CD4-positive, alpha-beta T cell treated with Interleukin-15 for 4 hours (primary cell): ENCODE measurements around the gene PIP5K1C.
"Not testable (repeated sequence)": the region's sequence is repeated elsewhere in the genome, so short reads cannot be mapped to it uniquely, and the experiment has no call there.

Experiments
- DNase-seq: peaks from one replicate; pipeline ENCODE4 v3.0.0-alpha.2; 2020; ENCODE audit warnings: low spot score

The PIP5K1C gene

DNA sequence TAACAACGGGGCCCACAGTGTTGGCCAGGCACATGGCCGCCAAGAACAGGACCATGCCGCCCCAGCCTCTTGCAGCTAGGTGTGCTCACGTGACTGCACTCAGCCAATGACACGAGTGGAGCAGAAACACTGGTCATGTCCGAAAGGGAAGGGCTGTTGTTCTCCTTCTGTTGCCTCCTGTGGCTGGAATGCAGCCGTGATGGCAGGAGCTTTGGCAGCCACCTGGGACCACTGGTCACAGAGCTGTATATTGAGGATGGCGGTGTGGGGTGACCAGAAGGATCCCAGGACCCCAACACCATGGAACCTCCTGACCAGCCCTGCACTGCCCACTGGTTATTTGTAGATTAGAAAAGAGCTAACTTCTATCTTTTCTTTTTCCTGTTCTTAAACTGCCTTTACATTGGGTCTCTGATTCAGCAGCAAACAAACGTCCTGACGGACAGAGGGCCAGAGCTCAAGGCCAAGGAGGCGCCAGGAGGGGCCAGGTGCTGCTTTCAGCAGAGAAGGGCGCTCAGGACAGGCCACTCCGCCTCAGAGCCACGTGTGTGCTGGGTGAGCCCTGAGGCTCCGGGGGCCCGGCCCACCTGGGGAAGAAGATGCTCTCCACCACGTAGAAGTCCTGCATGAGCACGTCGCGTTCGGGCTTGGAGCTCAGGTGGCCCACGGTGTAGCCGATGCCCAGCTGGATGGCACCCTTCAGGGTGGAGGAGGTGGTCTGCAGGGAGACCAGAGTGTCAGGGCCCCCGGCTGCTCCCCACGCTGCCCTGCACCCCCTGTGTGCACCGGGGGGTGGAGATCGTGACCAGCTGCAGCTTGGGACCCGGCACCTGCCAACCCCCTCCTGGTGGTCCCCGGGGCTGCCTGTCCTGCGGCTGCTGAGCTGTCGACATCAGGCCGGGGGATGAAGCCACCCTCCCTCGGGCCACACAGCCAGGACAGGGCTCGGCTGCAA, 38.7 kb downstream of the PIP5K1C start:
- DNase-seq = no peak

DNA sequence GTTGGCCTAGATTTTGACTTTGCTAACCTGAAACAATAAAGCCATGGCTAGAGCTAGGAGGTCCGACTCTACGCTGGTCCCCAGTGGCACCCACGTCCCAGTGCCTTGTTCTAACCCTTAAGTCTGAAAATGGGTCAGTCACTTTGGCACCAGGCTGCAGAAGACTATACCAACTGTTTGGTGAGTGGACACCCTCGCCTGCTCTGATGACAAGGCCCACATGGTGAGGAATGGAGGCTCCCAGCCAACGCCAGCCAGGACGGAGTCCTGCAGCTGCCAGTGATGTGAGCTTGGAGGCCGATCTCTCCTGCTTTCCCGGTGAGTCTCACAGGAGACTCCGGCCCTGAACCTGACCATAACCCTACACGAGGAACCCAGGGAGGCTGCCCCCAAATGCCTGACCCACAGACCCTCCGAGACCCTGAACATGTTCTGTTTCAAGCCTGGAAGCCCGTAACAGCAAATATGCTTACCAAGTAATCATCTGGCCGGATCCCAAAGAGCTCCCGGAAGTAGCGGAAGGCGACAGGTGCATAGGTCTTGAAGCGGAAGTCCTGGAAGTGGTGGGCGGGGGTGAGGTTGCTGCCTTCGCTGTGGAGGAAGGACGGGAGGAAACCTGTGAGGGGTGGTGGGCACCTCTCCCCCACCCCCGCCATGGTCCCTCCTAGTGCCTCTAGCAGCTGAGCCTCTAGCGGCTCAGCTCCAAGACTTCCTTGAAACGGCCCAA, 39.6 kb downstream of the PIP5K1C start:
- no peak for DNase-seq

DNA sequence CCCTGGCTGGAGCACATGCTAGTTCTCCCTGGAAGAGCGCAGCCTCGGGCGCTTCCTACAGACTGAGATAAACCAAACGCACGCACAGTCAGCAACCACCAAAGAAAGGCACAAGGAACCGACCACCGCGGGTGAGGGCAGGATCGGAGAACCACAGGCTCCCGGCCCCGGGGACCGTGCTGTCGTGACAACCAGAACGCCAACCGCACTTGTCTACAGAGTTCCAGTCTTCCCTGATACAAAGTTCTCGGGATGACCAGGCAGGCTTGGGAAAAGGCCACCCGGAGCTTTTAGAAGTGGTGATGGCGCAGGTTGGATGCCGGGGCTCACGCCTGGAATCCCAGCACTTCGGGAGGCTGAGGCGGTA, 40.5 kb downstream of the PIP5K1C start:
- DNase-seq = no peak

DNA sequence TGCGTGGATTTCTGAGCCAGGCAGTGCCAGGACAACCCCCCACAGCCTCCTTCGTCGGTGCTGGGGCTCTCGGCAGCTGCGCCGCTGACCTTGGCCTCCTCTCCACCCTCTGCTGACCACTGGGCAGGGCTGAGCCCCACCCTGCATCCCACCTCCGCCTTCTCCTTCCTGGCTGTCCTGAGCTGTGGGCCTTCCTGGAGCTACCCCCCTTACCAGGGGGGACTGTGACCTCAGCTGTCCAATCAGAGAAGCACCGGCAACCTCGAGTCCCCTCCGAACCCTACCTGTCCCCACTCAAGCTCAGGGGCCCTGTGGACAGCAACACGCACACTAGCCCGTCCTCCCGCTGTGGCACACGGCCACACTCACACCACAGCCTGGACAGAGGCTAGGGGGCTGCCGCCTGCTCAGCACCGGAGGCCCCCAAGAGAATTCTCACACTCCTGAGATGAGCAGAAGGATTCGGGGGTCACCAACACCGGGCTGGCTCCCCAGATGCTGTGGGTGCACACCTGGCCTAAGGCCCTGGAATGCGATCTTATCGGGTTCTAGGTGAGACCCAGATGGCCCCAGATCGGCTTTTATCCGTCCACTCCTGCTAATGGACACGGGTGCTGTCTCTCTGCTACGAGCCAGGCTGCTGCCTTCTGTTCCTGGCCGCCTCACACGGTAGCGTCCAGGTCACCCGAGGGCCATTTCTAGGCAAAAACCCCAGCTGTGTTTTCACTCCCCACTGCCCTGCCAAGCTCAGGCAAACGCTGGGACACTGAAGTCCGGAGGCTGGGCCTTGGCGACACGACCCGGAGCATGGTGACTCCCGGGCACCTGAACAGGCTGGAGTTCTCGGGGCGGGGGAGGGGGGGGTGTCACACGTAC, 41.2 kb downstream of the PIP5K1C start:
- DNase-seq = no peak

DNA sequence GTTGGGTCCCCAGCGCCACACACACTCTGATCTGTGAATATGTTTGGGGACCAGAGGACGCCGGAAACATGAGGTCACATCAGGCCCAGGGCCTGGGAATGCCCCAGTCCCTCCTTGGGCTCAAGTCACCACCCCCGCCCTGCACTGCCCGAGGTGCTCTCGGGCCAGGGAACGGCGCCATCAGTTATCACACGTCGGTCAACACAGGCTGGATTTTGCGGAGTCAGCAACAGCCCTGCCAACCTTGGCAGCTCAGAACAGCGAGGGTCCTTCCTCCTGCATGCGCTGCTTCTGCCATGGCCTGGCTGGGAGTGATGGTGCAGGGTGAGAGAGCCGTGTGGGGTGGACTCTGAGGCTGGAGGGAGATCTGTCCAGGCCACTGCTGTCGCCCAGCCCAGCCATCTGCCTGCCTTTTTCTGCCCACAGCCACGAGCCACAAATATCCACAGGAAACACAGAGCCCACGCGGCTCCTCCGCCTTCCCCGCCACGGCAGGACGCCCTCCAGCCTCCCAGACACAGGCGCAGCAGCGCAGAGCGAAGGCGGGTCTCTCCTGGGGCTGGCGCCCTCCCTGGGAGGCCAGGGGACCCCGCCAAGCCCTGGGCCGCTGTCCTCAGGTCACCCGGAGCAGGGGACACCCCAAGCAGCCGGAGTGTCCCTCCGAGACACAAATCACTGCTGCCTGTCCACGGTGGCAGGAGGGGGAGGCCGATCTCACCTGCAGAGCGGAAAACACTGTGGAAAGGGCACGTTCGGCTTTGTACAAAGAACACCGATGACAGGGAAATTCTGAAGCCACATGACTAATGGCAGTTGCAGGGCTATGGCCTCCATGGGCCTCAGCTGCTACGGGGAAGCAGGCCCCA, 42.0 kb downstream of the PIP5K1C start:
- no peak for DNase-seq

DNA sequence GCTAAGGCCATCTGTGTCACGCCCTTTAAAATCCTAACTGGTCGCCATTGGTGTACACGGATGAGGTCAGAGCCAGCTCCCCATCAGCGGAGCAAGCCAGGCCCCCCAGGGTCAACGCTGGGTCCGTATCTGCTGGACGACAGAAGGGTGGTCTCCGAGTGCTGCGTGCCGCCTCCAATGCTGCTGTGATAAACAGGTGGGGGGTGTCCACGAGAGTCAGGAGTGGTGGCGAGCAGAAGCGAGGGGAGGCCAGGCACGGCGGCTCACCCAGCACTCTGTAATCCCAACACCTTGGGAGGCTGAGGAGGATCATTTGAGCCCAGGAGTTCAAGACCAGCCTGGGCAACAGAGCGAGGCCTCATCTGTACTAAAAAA, 42.9 kb downstream of the PIP5K1C start:
- no peak for DNase-seq

DNA sequence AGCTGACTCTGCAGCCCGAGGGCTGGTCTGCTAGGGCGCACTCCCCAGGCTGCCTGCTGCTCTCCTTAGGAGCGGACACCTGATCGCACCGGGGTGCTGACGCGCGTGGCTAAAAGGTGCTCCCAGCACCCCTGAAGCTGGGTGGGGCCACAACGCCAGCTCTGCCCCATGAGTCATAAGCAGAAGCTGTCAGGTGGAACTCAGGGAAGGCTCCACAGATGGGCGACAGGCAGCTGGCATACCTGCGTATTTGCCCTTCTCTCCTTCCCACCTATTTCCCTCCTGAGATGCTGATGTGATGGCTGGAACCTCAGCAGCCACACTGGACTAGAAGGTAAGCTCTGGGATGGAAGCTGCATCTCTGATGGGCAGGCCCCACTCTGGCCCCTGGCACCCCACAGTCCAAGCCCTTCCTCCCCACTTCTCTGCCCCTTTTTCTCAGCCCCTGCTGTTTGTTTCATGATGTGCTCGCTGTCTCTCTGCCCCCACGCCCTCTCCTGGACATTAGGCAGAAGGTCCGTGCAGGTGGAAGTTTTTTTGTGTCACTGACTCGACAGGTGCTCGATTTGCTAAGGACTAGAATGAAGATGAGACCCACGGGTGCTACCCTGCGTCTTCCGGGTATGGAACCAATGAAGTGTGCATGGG, 43.4 kb downstream of the PIP5K1C start:
- no peak for DNase-seq

GRCh38 chr19:3656073-3656746, 44.1 kb downstream of the PIP5K1C start:
- no peak for DNase-seq

GRCh38 chr19:3655402-3656072, 44.7 kb downstream of the PIP5K1C start:
- no peak for DNase-seq

- DNase-seq = no peak
Observed at GRCh38 chr19:3653865-3654513, 46.3 kb downstream of the PIP5K1C start.

- DNase-seq = no peak
Observed at GRCh38 chr19:3653081-3653795, 47.0 kb downstream of the PIP5K1C start.

DNA sequence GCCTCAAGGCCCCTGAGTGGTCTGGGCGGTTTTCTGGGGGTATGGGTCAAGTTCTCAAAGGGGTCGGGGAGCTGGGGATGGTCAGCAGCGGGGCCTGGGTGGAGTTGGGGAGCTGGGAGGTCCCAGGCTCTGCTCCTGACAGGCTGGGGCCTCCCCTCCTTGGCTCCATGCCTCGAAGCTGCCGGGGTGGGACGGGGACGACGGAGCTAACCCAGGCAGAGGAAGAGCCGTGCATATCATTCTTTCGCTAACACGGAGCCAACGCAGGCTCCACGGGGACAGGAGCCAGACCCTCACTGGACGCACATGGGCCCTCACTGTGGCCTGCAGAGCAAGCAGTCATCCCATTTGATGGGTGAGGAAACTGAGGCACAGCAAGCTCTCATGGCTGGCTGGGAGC, 47.8 kb downstream of the PIP5K1C start:
- DNase-seq = no peak

DNA sequence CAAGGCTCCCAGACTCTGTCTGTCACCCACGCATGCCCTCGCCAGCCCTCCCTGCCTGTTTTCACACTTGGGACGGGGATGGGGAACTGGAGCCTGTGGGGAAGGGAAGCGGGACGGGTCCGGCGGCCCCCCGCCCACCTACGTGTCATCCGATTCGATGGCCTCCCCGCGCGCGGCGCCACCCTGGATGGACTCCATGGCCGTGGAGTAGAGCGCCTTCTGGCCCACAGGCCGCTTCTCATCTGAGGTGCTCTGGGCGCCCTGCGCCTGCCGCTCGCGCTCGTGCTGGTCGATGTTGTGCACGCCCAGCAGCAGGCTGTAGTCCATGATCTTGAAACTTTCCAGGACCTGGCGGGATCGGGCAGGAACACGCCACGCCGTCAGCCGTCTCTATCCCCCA, 48.6 kb downstream of the PIP5K1C start:
- no peak for DNase-seq

- DNase-seq = no peak
Observed at GRCh38 chr19:3649888-3650287, 50.4 kb downstream of the PIP5K1C start.

DNA sequence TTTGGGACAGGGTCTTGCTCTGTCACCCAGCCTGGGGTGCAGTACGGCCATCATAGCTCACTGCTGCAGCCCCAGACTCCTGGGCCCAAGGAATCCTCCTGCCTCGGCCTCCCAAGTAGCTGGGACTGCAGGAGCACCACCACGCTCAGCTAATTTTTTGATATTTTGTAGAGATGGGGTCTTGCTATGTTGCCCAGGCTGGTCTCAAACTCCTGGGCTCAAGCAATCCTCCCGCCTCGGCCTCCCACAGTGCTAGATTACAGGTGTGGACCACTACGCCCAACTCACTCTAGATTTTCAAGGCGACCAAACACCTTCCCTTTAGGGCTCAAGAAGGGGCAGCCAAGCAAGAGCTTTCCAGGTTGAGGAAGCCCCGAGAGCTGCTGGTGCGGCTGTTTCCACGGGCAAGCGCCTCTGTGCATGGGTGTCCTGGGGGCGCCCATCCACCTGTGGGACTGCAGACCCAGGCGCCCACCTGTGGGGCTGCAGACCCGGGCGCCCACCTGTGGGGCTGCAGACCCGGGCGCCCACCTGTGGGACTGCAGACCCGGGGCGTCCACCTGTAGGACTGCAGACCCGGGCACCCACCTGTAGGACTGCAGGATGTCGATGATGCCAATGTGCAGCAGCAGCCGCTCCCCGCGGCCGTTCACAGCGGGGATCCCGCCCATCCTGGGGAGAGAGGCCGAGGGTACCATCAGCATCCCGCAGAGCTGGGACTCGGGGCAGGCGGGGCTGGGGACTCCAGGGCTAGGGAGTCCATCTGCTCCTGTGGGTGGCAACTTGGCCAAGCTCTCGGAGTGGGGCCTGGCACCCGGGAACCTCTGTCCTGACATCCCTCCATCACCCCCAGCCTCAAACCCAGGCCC, 52.0 kb downstream of the PIP5K1C start:
- no peak for DNase-seq

- DNase-seq = not testable (repeated sequence)
Observed at GRCh38 chr19:3647102-3647501, 53.2 kb downstream of the PIP5K1C start.

DNA sequence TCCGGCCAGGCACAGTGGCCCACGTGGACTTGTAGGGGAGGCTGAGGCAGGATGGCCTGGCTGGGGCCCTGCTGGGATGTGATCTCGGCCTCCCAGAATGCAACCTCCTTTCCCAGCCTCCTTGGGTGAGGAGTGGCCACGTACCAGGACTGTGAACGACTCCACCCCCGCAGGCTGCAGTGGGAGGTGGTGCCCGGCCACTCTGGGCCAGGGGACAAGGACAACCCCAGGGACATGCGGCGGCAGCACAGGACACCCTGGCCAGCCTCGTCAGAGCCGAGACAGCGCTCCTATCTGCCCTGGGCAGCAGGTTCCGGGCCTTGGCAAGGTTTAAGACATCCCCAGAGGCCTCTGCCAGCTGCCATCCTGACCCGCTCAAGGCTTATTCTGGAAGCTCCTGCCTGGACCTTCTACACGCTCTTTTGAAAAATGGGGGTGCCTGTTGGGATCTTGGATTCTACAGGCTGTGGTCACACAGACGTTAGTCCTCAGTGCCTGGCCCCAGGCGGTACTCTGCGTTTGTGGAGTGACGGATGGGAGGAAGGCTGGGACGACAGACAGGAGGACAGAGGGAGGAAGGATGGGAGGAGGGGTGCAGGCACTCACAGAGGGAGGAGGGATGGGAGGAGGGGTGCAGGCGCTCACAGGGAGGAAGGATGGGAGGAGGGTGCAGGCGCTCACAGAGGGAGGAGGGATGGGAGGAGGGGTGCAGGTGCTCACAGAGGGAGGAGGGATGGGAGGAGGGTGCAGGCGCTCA, 53.8 kb downstream of the PIP5K1C start:
- no peak for DNase-seq
